Spleen (tissue), 11 donors: ENCODE results near the gene MYF5. TPM values are rescaled to one million over a fixed set of nuclear protein-coding genes. Genes with fewer than 3 reads are reported as not detected.

ENCODE experiments used
- DNase-seq: peaks from one replicate; pipeline ENCODE4 v3.0.0-alpha.2; 2020
- H3K27ac ChIP-seq, 8 donors: fragments of 200-600 bp; sonication (generic) in 7 of 8; 1 replicate in 4 of 8; 2 replicates in 4 of 8; pipeline versions ENCODE4 v1.5.0 to v1.8.0; 2016 to 2021; ENCODE audit warnings: inconsistent platforms in 4 of 8, mild to moderate bottlenecking in 4 of 8, moderate library complexity in 1 of 8
- H3K27me3 ChIP-seq, 7 donors: fragments of 200-600 bp; sonication (generic) in 6 of 7; replicated peaks in 1 of 7; 1 replicate in 4 of 7; 2 replicates in 3 of 7; pipeline versions ENCODE4 v1.5.0 to v1.8.0; 2016 to 2021; ENCODE audit warnings: inconsistent platforms in 3 of 7, mild to moderate bottlenecking in 1 of 7
- H3K36me3 ChIP-seq, 6 donors: fragments of 200-600 bp; sonication (generic) in 5 of 6; 1 replicate in 4 of 6; 2 replicates in 2 of 6; pipeline versions ENCODE4 v1.5.0 to v1.8.0; 2016 to 2021; ENCODE audit warnings: inconsistent platforms in 2 of 6
- H3K4me1 ChIP-seq, 6 donors: fragments of 200-600 bp; sonication (generic) in 5 of 6; 1 replicate in 3 of 6; 2 replicates in 3 of 6; pipeline versions ENCODE4 v1.5.0 to v1.8.0; 2016 to 2021; ENCODE audit warnings: inconsistent platforms in 3 of 6
- H3K4me3 ChIP-seq, 8 donors: fragments of 200-600 bp; sonication (generic) in 7 of 8; 1 replicate in 4 of 8; 2 replicates in 4 of 8; pipeline versions ENCODE4 v1.5.0 to v1.8.0; 2016 to 2021; ENCODE audit warnings: inconsistent platforms in 4 of 8, mild to moderate bottlenecking in 4 of 8, moderate library complexity in 2 of 8
- H3K9me3 ChIP-seq, 8 donors: fragments of 200-600 bp; sonication (generic) in 7 of 8; 1 replicate in 4 of 8; 2 replicates in 4 of 8; pipeline versions ENCODE4 v1.5.0 to v1.8.0; 2016 to 2021; ENCODE audit warnings: inconsistent platforms in 4 of 8
- CTCF ChIP-seq, 11 experiments: fragments of 200-600 bp in 7 of 11; fragments of 450-650 bp in 4 of 11; sonication (generic) in 4 of 11; IDR thresholded peaks in 8 of 11; conservative IDR thresholded peaks in 3 of 11; 1 replicate in 7 of 11; 2 replicates in 4 of 11; pipeline versions ENCODE4 v1.4.0 to v1.8.0; 2016 to 2021; ENCODE audit warnings: antibody characterized with exemption in 11 of 11, inconsistent platforms in 4 of 11, mild to moderate bottlenecking in 1 of 11
- POLR2A ChIP-seq, 3 donors: fragments of 450-650 bp; IDR thresholded peaks; one replicate each; pipeline ENCODE4 v1.5.1; 2017; ENCODE audit warnings: antibody characterized with exemption in 3 of 3, mild to moderate bottlenecking in 1 of 3
- POLR2AphosphoS5 ChIP-seq, 3 donors: sonication (generic); formaldehyde crosslinking; IDR thresholded peaks; one replicate each; pipeline ENCODE4 v1.5.1; 2017; ENCODE audit warnings: antibody characterized with exemption in 3 of 3
- WGBS, 5 donors: extraction: QIAGEN DNeasy Blood & Tissue Kit in 3 of 5; methylation state at CpG; one replicate each; pipeline versions ENCODE4 v1.1.5 to v1.1.7; 2013 to 2018; 5-methylcytosine and 5-hydroxymethylcytosine counted together
- intact Hi-C: fragments of 100-400 bp; cut with DNase I; formaldehyde crosslinking; loops from one replicate; pipeline ENCODE4 v1.15.0; 2023; ENCODE audit warnings: low total_unique reads
- polyA plus RNA-seq, 3 donors: library from polyadenylated mRNA; stranded (reverse); fragments of 200-250 nt; gene quantifications; one replicate each; pipeline ENCODE4 v1.2.1, GENCODE V29; 2013
- total RNA-seq, 7 donors: library from RNA; depleted of rRNA in 3 of 7; stranded (reverse); fragments of >200 nt in 3 of 7; fragmentation: NEBNext Ultra II Directional in 4 of 7; extraction: Animal tissue kit (Norgen Biotek cat#: 25700) in 4 of 7; gene quantifications; one replicate each; pipeline versions ENCODE4 v1.1.0 to v1.2.1, GENCODE V29; 2016 to 2021
- donor health status: healthy with polysubstance abuse.
- donor health status: DM: no; HTN: no; CAD: no; lungs with moderate emphysema.
- donor health status: DM: no; HTN: no; CAD: no.
- donor health status: Bipolar disorder and iron deficiency.
- donor health status: healthy.
- donor health status: DM: no; HTN: no; CAD: no.
- donor health status: DM: yes; HTN: yes; CAD: no.

Gene MYF5
- total and polyA plus RNA-seq, 10 donors, result not detected

GRCh38 chr12:80697270-80697887, 19.3 kb upstream of the MYF5 start:
- TF ChIP-seq CTCF (IDR thresholded peaks at IDR 0.05 in 8 of 11, conservative IDR thresholded peaks at IDR 0.05 in 3 of 11) (no peak), POLR2AphosphoS5 (IDR thresholded peaks at IDR 0.05) (no peak), POLR2A (IDR thresholded peaks at IDR 0.05) (no peak)
- intact Hi-C loops, result no loop called here
- Histone ChIP-seq H3K36me3 (no peaks in the 10 kb centered on the region), H3K4me3 (no peak overlapping the region), H3K27me3 (no peaks in the 10 kb centered on the region), H3K27ac (no peak overlapping the region), H3K4me1 (no peaks in the 10 kb centered on the region), H3K9me3 (no peaks in the 10 kb centered on the region)
- WGBS, 5 donors, result 60 to 77% (median 69%) methylated on average over 2 of the region's 2 CpGs
- no peak for DNase-seq

GRCh38 chr12:80698256-80698655, 18.5 kb upstream of the MYF5 start:
- Histone ChIP-seq H3K4me3 (no peak overlapping the region), H3K36me3 (no peaks in the 10 kb centered on the region), H3K9me3 (no peaks in the 10 kb centered on the region), H3K4me1 (no peaks in the 10 kb centered on the region), H3K27me3 (no peaks in the 10 kb centered on the region), H3K27ac (no peak overlapping the region)
- intact Hi-C loops, result no loop called here
- no peak for TF ChIP-seq POLR2A (IDR thresholded peaks at IDR 0.05)
- no peak for TF ChIP-seq CTCF (IDR thresholded peaks at IDR 0.05 in 8 of 11, conservative IDR thresholded peaks at IDR 0.05 in 3 of 11)
- TF ChIP-seq POLR2AphosphoS5 (IDR thresholded peaks at IDR 0.05), result no peak
- 77 to 87% (median 82%) methylated on average over 7 of the region's 7 CpGs for WGBS, 5 donors
- no peak for DNase-seq

GRCh38 chr12:80698847-80699542, 17.7 kb upstream of the MYF5 start:
- intact Hi-C loops, result no loop called here
- no peak for DNase-seq
- Histone ChIP-seq H3K27ac (no peak overlapping the region), H3K4me1 (no peaks in the 10 kb centered on the region), H3K36me3 (no peaks in the 10 kb centered on the region), H3K4me3 (no peak overlapping the region), H3K27me3 (no peaks in the 10 kb centered on the region), H3K9me3 (no peaks in the 10 kb centered on the region)
- WGBS, 5 donors, result 70 to 77% (median 72%) methylated on average over 7 of the region's 7 CpGs
- TF ChIP-seq POLR2AphosphoS5 (IDR thresholded peaks at IDR 0.05), result no peak
- no peak for TF ChIP-seq CTCF (IDR thresholded peaks at IDR 0.05 in 8 of 11, conservative IDR thresholded peaks at IDR 0.05 in 3 of 11)
- TF ChIP-seq POLR2A (IDR thresholded peaks at IDR 0.05), result no peak

- no peak overlapping the region for H3K4me3 ChIP-seq
- TF ChIP-seq CTCF (IDR thresholded peaks at IDR 0.05 in 8 of 11, conservative IDR thresholded peaks at IDR 0.05 in 3 of 11) (no peak), POLR2AphosphoS5 (IDR thresholded peaks at IDR 0.05) (no peak), POLR2A (IDR thresholded peaks at IDR 0.05) (no peak)
- H3K4me1 ChIP-seq, result no peaks in the 10 kb centered on the region
- WGBS, 5 donors, result 76 to 87% (median 82%) methylated on average over 2 of the region's 2 CpGs
- no peaks in the 10 kb centered on the region for H3K9me3 ChIP-seq
- no peak for DNase-seq
- H3K27ac ChIP-seq, result no peak overlapping the region
- intact Hi-C loops, result no loop called here
- H3K36me3 ChIP-seq, result no peaks in the 10 kb centered on the region
- H3K27me3 ChIP-seq, result no peaks in the 10 kb centered on the region
Measured at GRCh38 chr12:80700327-80700726, 16.4 kb upstream of the MYF5 start.
